Ectodermal cell (in vitro differentiated cells): Measurements from ENCODE around the gene RAB3C.
"Not testable (repeated sequence)": the region's sequence is repeated elsewhere in the genome, so short reads cannot be mapped to it uniquely, and the experiment has no call there.

Experiments used
- H3K27ac ChIP-seq: 2 replicates; pipeline ENCODE4 v1.7.0; 2013; ENCODE audit warnings: mild to moderate bottlenecking, low read depth, low read length; ENCODE audit not compliant: insufficient read depth, poor library complexity, severe bottlenecking
- H3K27me3 ChIP-seq: 2 replicates; pipeline ENCODE4 v1.7.0; 2013; ENCODE audit warnings: mild to moderate bottlenecking, low read length; ENCODE audit not compliant: insufficient read depth, control insufficient read depth, poor library complexity, severe bottlenecking
- H3K36me3 ChIP-seq: one replicate; pipeline ENCODE4 v1.7.0; 2013; ENCODE audit warnings: low read length; ENCODE audit not compliant: control insufficient read depth, insufficient read depth
- H3K4me1 ChIP-seq: one replicate; pipeline ENCODE4 v1.7.0; 2013; ENCODE audit warnings: low read length; ENCODE audit not compliant: control insufficient read depth, insufficient read depth
- H3K4me3 ChIP-seq: 2 replicates; pipeline ENCODE4 v1.7.0; 2013; ENCODE audit warnings: low read depth, low read length, control low read depth; ENCODE audit not compliant: insufficient read depth
- H3K9me3 ChIP-seq: 2 replicates; pipeline ENCODE4 v1.7.0; 2013; ENCODE audit warnings: mild to moderate bottlenecking, low read length, moderate library complexity; ENCODE audit not compliant: control insufficient read depth
- WGBS, 2 experiments: methylation state at CpG; one replicate each; pipeline ENCODE4 v1.1.7; 2013; ENCODE audit warnings: missing lambda C conversion rate in 2 of 2; 5-methylcytosine and 5-hydroxymethylcytosine counted together

RAB3C gene

DNA sequence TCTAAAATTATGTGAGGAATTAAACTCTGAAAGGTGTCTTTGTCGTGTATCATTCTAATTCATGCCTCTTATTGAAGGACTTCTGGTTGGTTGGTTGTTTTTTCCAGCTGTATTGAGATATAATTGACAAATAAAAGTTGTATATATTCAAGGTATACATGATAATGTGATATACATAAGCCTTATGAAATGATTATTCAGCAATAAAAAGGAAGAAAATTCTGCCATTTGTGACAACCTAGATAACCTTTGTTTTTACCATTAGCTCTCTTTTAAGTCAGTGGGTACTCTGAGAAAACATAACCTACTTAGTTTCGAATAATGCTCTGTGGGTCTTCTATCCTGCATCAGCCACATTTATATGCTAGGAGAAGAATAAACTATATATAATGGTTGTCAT lies 89.6 kb downstream of the RAB3C start:
- 100% methylated on average over 1 to 2 of the region's 2 CpGs for WGBS, 2 experiments
- no peak overlapping the region for H3K4me3 ChIP-seq

DNA sequence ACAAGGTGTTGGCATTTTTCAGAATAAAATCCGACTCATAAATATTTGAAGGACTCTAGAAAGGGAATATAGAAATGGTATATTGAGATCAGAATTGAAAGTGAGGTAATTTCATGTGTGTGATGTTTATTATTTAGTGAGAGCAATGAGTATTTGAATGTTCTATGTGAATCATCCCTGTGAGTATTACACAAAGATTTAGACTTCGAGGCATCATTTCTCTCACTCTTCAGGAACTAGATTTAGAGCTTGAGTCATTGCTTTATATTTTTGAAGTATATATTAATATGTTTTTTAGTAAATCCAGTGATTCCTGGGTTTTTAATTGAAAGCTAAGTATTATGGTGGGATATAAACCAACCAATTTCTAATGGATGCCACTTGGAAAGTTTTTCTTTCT lies 91.2 kb downstream of the RAB3C start:
- Histone ChIP-seq H3K36me3 (no peaks in the 10 kb centered on the region), H3K9me3 (no peaks in the 10 kb centered on the region), H3K4me1 (no peaks in the 10 kb centered on the region), H3K27ac (no peak overlapping the region), H3K4me3 (no peak overlapping the region), H3K27me3 (no peaks in the 10 kb centered on the region)
- 98 to 100% methylated on average over 1 to 2 of the region's 2 CpGs for WGBS, 2 experiments

More for the DNA sequence above, 89.6 kb downstream of the RAB3C start:
- Histone ChIP-seq H3K4me1 (peaks cover under 1% of the 10 kb centered on the region), H3K9me3 (no peaks in the 10 kb centered on the region), H3K36me3 (no peaks in the 10 kb centered on the region), H3K27ac (no peak overlapping the region), H3K27me3 (no peaks in the 10 kb centered on the region)

GRCh38 chr5:58674711-58675110 lies 91.8 kb downstream of the RAB3C start:
- Histone ChIP-seq H3K36me3 (no peaks in the 10 kb centered on the region), H3K9me3 (no peaks in the 10 kb centered on the region), H3K27me3 (no peaks in the 10 kb centered on the region), H3K27ac (no peak overlapping the region), H3K4me3 (no peak overlapping the region), H3K4me1 (no peaks in the 10 kb centered on the region)
- 88 to 91% methylated on average over 2 of the region's 2 CpGs for WGBS, 2 experiments

DNA sequence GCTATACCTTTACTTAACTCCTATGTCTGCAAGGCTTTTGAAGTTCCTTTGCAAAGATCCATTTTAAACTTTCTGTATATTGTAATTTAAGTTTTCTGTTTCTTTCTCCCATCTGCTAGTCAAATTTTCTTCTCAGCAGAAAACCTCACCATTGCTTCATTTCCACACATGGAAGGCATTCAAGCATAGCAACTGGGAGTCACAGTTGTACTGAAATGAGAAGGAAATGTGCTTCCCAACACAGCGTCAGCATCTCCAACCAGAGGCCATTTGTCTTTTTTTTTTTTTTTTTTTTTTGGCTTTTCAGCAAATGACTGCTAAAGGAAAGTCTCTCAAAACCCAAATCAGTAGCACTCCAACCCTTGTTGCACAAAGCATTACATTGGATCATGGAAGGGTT lies 92.5 kb downstream of the RAB3C start:
- Histone ChIP-seq H3K27ac (no peak overlapping the region), H3K4me3 (no peak overlapping the region), H3K27me3 (no peaks in the 10 kb centered on the region), H3K36me3 (no peaks in the 10 kb centered on the region), H3K9me3 (no peaks in the 10 kb centered on the region), H3K4me1 (no peaks in the 10 kb centered on the region)
- 96 to 100% methylated on average over 1 of the region's 1 CpG for WGBS, 2 experiments

DNA sequence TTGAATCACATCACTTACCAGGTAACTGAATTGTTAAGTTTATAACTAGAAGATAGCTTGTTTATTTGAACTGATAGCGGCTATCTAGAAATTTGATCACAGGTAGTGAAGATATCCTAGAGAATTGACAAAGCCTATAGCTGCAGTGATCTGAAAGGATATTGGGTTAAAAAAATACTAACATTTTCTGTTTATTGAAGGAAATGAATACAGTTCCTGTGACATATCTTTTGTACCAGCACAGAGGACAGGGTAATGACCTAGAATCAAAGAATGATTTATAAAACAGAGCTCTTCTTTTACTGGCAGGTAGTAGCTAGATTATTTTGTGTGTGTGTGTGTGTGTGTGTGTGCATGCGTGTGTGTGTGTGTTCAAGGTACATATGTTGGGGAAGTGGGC lies 94.8 kb downstream of the RAB3C start:
- no peak overlapping the region for H3K27ac ChIP-seq
- no peaks in the 10 kb centered on the region for H3K36me3 ChIP-seq
- no peaks in the 10 kb centered on the region for H3K9me3 ChIP-seq
- no peak overlapping the region for H3K4me3 ChIP-seq
- no peaks in the 10 kb centered on the region for H3K4me1 ChIP-seq
- WGBS, 2 experiments = 84 to 87% methylated on average over 2 of the region's 2 CpGs
- no peaks in the 10 kb centered on the region for H3K27me3 ChIP-seq

DNA sequence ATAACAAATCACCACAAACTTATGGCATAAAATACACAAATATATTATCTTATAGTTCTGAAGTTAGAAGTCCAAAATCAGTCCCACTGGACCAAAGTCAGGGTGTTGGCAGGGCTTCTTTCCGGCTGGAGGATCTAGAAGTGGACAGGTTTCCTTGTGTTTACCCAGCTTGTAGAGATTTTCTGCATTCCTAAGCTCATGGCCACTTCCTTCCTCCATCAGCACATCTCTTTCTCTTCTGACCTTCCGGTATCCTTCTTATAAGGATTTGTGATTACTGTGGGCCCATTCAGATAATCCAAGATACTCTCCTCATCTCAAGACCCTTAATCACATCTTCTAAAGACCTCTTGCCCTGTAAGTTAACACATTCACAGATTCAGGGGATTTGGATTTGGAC lies 97.6 kb downstream of the RAB3C start:
- Histone ChIP-seq H3K36me3 (no peaks in the 10 kb centered on the region), H3K27me3 (no peaks in the 10 kb centered on the region), H3K4me3 (no peak overlapping the region), H3K27ac (no peak overlapping the region), H3K4me1 (no peaks in the 10 kb centered on the region), H3K9me3 (no peaks in the 10 kb centered on the region)
- 85 to 95% methylated on average over 2 of the region's 2 CpGs for WGBS, 2 experiments

GRCh38 chr5:58681943-58682342 lies 99.1 kb downstream of the RAB3C start:
- WGBS, 2 experiments = 95 to 96% methylated on average over 5 of the region's 5 CpGs

DNA sequence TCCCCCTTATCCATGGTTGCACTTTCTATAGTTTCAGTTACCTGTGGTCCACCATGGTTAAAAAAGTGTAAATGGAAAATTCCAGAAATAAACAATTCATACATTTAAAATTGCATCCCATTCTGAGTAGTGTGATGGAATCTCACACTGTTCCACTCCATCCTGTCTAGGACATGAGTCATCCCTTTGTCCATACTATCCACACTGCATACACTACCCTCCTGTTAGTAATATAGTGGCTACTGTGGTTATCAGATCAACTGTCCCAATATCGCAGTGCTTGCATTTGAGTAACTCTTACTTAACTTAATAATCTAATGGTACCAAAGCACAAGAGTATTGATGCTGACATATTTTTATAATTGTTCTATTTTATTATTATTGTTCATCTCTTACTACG lies 100.7 kb downstream of the RAB3C start:
- H3K4me3 ChIP-seq = no peak overlapping the region
- no peaks in the 10 kb centered on the region for H3K36me3 ChIP-seq
- H3K9me3 ChIP-seq = no peaks in the 10 kb centered on the region
- 80 to 93% methylated on average over 1 to 2 of the region's 2 CpGs for WGBS, 2 experiments
- no peak overlapping the region for H3K27ac ChIP-seq
- H3K27me3 ChIP-seq = no peaks in the 10 kb centered on the region
- no peaks in the 10 kb centered on the region for H3K4me1 ChIP-seq

More at GRCh38 chr5:58681943-58682342, 99.1 kb downstream of the RAB3C start:
- Histone ChIP-seq H3K27me3 (no peaks in the 10 kb centered on the region), H3K27ac (no peak overlapping the region), H3K4me3 (no peak overlapping the region), H3K36me3 (no peaks in the 10 kb centered on the region), H3K9me3 (no peaks in the 10 kb centered on the region), H3K4me1 (no peaks in the 10 kb centered on the region)

- Histone ChIP-seq H3K9me3 (no peaks in the 10 kb centered on the region), H3K27ac (no peak overlapping the region), H3K36me3 (no peaks in the 10 kb centered on the region), H3K4me1 (no peaks in the 10 kb centered on the region), H3K27me3 (no peaks in the 10 kb centered on the region), H3K4me3 (no peak overlapping the region)
- 63 to 89% methylated on average over 1 to 2 of the region's 2 CpGs for WGBS, 2 experiments
Measured at GRCh38 chr5:58687079-58687478, 104.2 kb downstream of the RAB3C start.

DNA sequence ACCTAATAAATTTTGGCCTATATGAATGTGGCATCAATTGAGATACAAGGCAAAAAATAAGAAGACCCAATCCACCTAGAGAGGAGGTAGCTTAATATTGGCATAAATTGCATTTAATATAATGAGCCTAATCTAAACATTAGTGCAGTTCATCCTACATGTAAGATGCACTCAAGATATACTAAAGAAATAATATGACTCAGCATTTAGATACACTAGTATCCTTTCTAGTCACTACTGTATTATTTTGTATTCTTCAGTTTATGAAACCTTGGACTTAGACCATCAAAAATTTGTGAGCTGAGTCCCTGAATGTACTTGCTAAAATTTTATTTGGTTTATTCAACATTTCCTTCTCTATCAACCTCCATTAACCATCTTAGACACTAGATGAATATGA lies 104.7 kb downstream of the RAB3C start:
- no peaks in the 10 kb centered on the region for H3K9me3 ChIP-seq
- H3K27ac ChIP-seq = no peak overlapping the region
- H3K36me3 ChIP-seq = no peaks in the 10 kb centered on the region
- H3K4me3 ChIP-seq = no peak overlapping the region
- H3K27me3 ChIP-seq = no peaks in the 10 kb centered on the region
- H3K4me1 ChIP-seq = no peaks in the 10 kb centered on the region

DNA sequence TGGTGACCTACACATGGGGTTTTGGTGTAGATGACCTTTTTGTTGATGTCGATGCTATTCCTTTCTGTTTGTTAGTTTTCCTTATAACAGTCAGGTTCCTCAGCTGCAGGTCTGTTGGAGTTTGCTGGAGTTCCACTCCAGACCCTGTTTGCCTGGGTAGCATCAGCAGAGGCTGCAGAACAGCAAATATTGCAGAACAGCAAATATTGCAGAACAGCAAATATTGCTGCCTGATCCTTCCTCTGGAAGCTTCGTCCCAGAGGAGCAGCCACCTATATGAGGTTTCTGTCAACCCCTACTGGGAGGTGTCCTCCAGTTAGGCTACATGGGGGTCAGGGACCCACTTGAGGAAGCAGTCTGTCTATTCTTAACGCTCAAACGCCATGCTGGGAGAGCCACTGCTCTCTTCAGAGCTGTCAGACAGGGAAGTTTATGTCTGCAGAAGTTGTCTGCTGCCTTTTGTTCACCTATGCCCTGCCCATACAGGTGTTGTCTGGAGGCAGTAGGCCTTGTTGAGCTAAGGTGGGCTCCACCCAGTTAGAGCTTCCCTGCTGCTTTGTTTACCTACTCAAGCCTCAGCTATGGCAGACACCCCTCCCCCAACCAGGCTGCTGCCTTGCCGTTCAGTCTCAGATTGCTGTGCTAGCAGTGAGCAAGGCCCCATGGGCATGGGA lies 116.3 kb downstream of the RAB3C start:
- not testable (repeated sequence) for H3K4me1 ChIP-seq, H3K27ac ChIP-seq, H3K27me3 ChIP-seq, H3K36me3 ChIP-seq, H3K9me3 ChIP-seq, H3K4me3 ChIP-seq
- 91 to 97% methylated on average over 5 of the region's 5 CpGs for WGBS, 2 experiments
